HepG2 (cell line): ENCODE data around the gene ATG9A. TPM values are rescaled to one million over a fixed set of nuclear protein-coding genes. Genes with fewer than 3 reads are reported as not detected.

Experiments used
- AGO1 ChIP-seq: fragments of 200-400 bp; formaldehyde crosslinking; IDR thresholded peaks from 2 replicates; pipeline ENCODE4 v1.6.1; 2017; ENCODE audit warnings: mild to moderate bottlenecking, low read depth, low read length, moderate library complexity; ENCODE audit not compliant: poor library complexity, severe bottlenecking
- ARHGAP35 ChIP-seq: sonication (generic); formaldehyde crosslinking; IDR thresholded peaks from 2 replicates; pipeline ENCODE4 v1.9.0; 2022; ENCODE audit warnings: mild to moderate bottlenecking, inconsistent platforms, moderate library complexity, missing genetic modification reagents, borderline replicate concordance
- CENPT ChIP-seq: sonication (generic); formaldehyde crosslinking; IDR thresholded peaks from 2 replicates; pipeline ENCODE4 v1.8.0; 2022; ENCODE audit warnings: low read depth, mild to moderate bottlenecking, moderate library complexity, missing genetic modification reagents
- E2F5 ChIP-seq: sonication (generic); formaldehyde crosslinking; conservative IDR thresholded peaks from 2 replicates; pipeline ENCODE4 v1.4.0; 2020; ENCODE audit warnings: missing genetic modification reagents
- ETS1 ChIP-seq: sonication (generic); formaldehyde crosslinking; IDR thresholded peaks from 2 replicates; pipeline ENCODE4 v1.4.0; 2020; ENCODE audit warnings: missing genetic modification reagents
- IKZF5 ChIP-seq: IDR thresholded peaks from 2 replicates; pipeline ENCODE4 v1.6.1; 2018; ENCODE audit warnings: missing genetic modification reagents, mild to moderate bottlenecking, missing compliant biosample characterization
- JUND ChIP-seq: sonication (generic); formaldehyde crosslinking; IDR thresholded peaks from 2 replicates; pipeline ENCODE4 v1.8.0; 2022; ENCODE audit warnings: mild to moderate bottlenecking, missing genetic modification reagents
- KDM5B ChIP-seq: sonication (generic); formaldehyde crosslinking; IDR thresholded peaks from 2 replicates; pipeline ENCODE4 v1.4.0; 2020; ENCODE audit warnings: missing genetic modification reagents, mild to moderate bottlenecking, borderline replicate concordance
- PBX2 ChIP-seq: IDR thresholded peaks from 2 replicates; pipeline ENCODE4 v1.6.1; 2016; ENCODE audit warnings: control low read depth
- PRDM4 ChIP-seq: sonication (generic); formaldehyde crosslinking; IDR thresholded peaks from 2 replicates; pipeline ENCODE4 v1.9.0; 2021; ENCODE audit warnings: missing genetic modification reagents, borderline replicate concordance
- RNF219 ChIP-seq: sonication (generic); formaldehyde crosslinking; IDR thresholded peaks from 2 replicates; pipeline ENCODE4 v1.5.0; 2020; ENCODE audit warnings: mild to moderate bottlenecking, missing genetic modification reagents
- SALL1 ChIP-seq: sonication (generic); formaldehyde crosslinking; IDR thresholded peaks from 2 replicates; pipeline ENCODE4 v1.8.0; 2022; ENCODE audit warnings: mild to moderate bottlenecking, missing genetic modification reagents
- SP2 ChIP-seq: sonication (generic); formaldehyde crosslinking; IDR thresholded peaks from 2 replicates; pipeline ENCODE4 v1.5.1; 2020; ENCODE audit warnings: mild to moderate bottlenecking, missing genetic modification reagents
- TBP ChIP-seq: sonication (generic); formaldehyde crosslinking; IDR thresholded peaks from 2 replicates; pipeline ENCODE4 v1.5.0; 2020; ENCODE audit warnings: missing genetic modification reagents
- ZNF232 ChIP-seq: sonication (generic); formaldehyde crosslinking; IDR thresholded peaks from 2 replicates; pipeline ENCODE4 v1.4.0; 2020; ENCODE audit warnings: missing genetic modification reagents, borderline replicate concordance
- ZNF256 ChIP-seq: sonication (generic); formaldehyde crosslinking; conservative IDR thresholded peaks from 2 replicates; pipeline ENCODE4 v1.4.0; 2020; ENCODE audit warnings: missing genetic modification reagents
- ZNF546 ChIP-seq: sonication (generic); formaldehyde crosslinking; conservative IDR thresholded peaks from 2 replicates; pipeline ENCODE4 v1.8.1; 2023; ENCODE audit warnings: mild to moderate bottlenecking, missing genetic modification reagents
- ZNF781 ChIP-seq: sonication (generic); formaldehyde crosslinking; IDR thresholded peaks from 2 replicates; pipeline ENCODE4 v1.5.1; 2020; ENCODE audit warnings: borderline replicate concordance, mild to moderate bottlenecking, missing genetic modification reagents; ENCODE audit errors: not compliant biosample characterization
- ZSCAN21 ChIP-seq: sonication (generic); formaldehyde crosslinking; IDR thresholded peaks from 2 replicates; pipeline ENCODE4 v1.8.0; 2022; ENCODE audit warnings: mild to moderate bottlenecking, missing genetic modification reagents, moderate library complexity, borderline replicate concordance
- polyA plus RNA-seq, 8 experiments: library from polyadenylated mRNA; depleted of rRNA in 3 of 8; stranded (reverse) in 7 of 8; unstranded in 1 of 8; fragments of >200 nt; fragmentation: Illumina TruSeq in 4 of 8; extraction: Trizol in 4 of 8; gene quantifications; 2 replicates each; pipeline versions ENCODE4 v1.2.1 to v1.2.3, GENCODE V29; 2011 to 2016; ENCODE audit warnings: low read depth in 4 of 8, missing spikeins in 1 of 8, mixed read lengths in 1 of 8; ENCODE audit not compliant: insufficient read depth in 1 of 8
- total RNA-seq, 5 experiments: library from RNA; depleted of rRNA; stranded (reverse); fragments of >200 nt; fragmentation: Illumina TruSeq; extraction: Trizol; gene quantifications; 2 replicates each; pipeline ENCODE4 v1.2.3, GENCODE V29; 2016; ENCODE audit warnings: low read depth in 1 of 5

Gene ATG9A
- total and polyA plus RNA-seq, 2 of the 13 experiments (the other 11 are each of a cell fraction or from before 2014, with no cell fraction given): 35.0 to 131 TPM

- TF ChIP-seq AGO1 (no peak), TBP (CRISPR knock-in tag) (no peak), SALL1 (CRISPR knock-in tag) (no peak), KDM5B (CRISPR knock-in tag) (no peak), ZNF256 (CRISPR knock-in tag) (no peak), RNF219 (no peak; the same call in 1 of the 2 replicates), ZSCAN21 (CRISPR knock-in tag) (0 out of 2 replicates have a peak, but pooled peaks have one; percentile 12), E2F5 (no peak), PBX2 (CRISPR knock-in tag) (no peak), ZNF546 (CRISPR knock-in tag) (no peak), ETS1 (CRISPR knock-in tag) (no peak), PRDM4 (no peak), CENPT (CRISPR knock-in tag) (0 out of 2 replicates have a peak, but pooled peaks have one; percentile 6), ARHGAP35 (CRISPR knock-in tag) (no peak), ZNF781 (no peak), IKZF5 (no peak), ZNF232 (CRISPR knock-in tag) (no peak), SP2 (CRISPR knock-in tag) (no peak), JUND (CRISPR knock-in tag) (no peak)
Observed at GRCh38 chr2:219178377-219179175, 50.9 kb downstream of the ATG9A start (continued).
